Measurements from ENCODE around the gene CAMK2D.

GRCh38 chr4:113512880-113513279, 248.7 kb downstream of the CAMK2D start:
- TF ChIP-seq EZH2 (IDR thresholded peaks at IDR 0.05; ENCODE audit: low read depth) (no peak), CTCF (conservative IDR thresholded peaks at IDR 0.05) (no peak)

All from PC-9 (cell line).